ENCODE measurements around the gene C10orf90. TPM values are rescaled to one million over a fixed set of nuclear protein-coding genes. Genes with fewer than 3 reads are reported as not detected.

Gene C10orf90
- total and polyA plus RNA-seq, 2 experiments from 2014 or later = not detected

DNA sequence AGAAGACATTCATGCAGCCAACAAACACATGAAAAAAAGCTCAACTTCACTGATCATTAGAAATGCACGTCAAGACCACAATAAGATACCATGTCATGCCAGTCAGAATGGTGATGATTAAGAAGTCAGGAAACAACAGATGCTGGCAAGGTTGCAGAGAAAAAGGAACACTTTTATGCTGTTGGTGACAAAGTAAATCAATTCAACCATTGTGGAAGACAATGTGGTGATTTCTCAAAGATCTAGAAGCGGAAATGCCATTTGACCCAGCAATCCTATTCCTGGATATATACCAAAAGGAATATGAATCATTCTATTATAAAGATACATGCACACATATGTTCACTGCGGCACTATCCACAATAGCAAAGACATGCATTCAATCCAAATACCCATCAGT, 77.6 kb downstream of the C10orf90 start:
- no peak for DNase-seq (ENCODE audit: low read depth in 1 of 2, low spot score in 1 of 2)
- Histone ChIP-seq H3K36me3 (no peaks in the 10 kb centered on the region), H3K27ac (no peak overlapping the region), H3K9me3 (ENCODE audit: low read depth) (no peaks in the 10 kb centered on the region), H3K27me3 (no peaks in the 10 kb centered on the region), H3K4me3 (no peak overlapping the region), H3K4me1 (ENCODE audit: low read depth) (no peaks in the 10 kb centered on the region)
- no peak for TF ChIP-seq CTCF (IDR thresholded peaks at IDR 0.05; ENCODE audit: low read depth, low read length)

GRCh38 chr10:126588024-126588423, 82.5 kb downstream of the C10orf90 start:
- H3K27ac ChIP-seq = no peak overlapping the region
- no peak overlapping the region for H3K4me3 ChIP-seq
- H3K4me1 ChIP-seq (ENCODE audit: low read depth) = no peaks in the 10 kb centered on the region
- no peaks in the 10 kb centered on the region for H3K27me3 ChIP-seq
- H3K36me3 ChIP-seq = no peaks in the 10 kb centered on the region
- no peaks in the 10 kb centered on the region for H3K9me3 ChIP-seq (ENCODE audit: low read depth)
- no peak for TF ChIP-seq CTCF (IDR thresholded peaks at IDR 0.05; ENCODE audit: low read depth, low read length)
- no peak for DNase-seq (ENCODE audit: low read depth in 1 of 2, low spot score in 1 of 2)

GRCh38 chr10:126586878-126587277, 83.6 kb downstream of the C10orf90 start:
- no peak for DNase-seq (ENCODE audit: low read depth in 1 of 2, low spot score in 1 of 2)
- Histone ChIP-seq H3K27me3 (no peaks in the 10 kb centered on the region), H3K4me3 (no peak overlapping the region), H3K9me3 (ENCODE audit: low read depth) (no peaks in the 10 kb centered on the region), H3K4me1 (ENCODE audit: low read depth) (no peaks in the 10 kb centered on the region), H3K27ac (no peak overlapping the region), H3K36me3 (no peaks in the 10 kb centered on the region)
- no peak for TF ChIP-seq CTCF (IDR thresholded peaks at IDR 0.05; ENCODE audit: low read depth, low read length)

DNA sequence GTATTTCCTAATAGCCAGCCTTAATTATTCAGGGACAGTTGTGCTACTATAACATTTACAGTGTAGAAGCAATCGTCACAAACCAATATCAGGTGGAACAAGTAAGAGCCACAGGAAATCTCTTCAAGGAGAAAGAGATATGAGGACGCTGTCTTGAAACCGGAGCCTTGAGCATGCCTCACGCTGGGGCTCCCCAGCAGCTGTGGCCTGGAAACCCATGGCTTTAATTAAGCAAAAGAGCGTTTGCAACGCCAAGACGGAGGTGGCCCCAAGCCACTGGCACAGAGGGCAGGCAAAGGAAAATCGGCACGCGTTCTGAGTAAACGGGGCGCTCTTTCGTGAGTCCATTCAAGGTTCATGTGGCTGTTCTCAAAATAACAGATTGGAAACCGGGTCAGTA, 84.4 kb downstream of the C10orf90 start:
- Histone ChIP-seq H3K4me1 (ENCODE audit: low read depth) (no peaks in the 10 kb centered on the region), H3K36me3 (no peaks in the 10 kb centered on the region), H3K27ac (no peak overlapping the region), H3K4me3 (no peak overlapping the region), H3K9me3 (ENCODE audit: low read depth) (no peaks in the 10 kb centered on the region), H3K27me3 (no peaks in the 10 kb centered on the region)
- DNase-seq (ENCODE audit: low read depth in 1 of 2, low spot score in 1 of 2) = no peak
- TF ChIP-seq CTCF (IDR thresholded peaks at IDR 0.05; ENCODE audit: low read depth, low read length) = no peak

DNA sequence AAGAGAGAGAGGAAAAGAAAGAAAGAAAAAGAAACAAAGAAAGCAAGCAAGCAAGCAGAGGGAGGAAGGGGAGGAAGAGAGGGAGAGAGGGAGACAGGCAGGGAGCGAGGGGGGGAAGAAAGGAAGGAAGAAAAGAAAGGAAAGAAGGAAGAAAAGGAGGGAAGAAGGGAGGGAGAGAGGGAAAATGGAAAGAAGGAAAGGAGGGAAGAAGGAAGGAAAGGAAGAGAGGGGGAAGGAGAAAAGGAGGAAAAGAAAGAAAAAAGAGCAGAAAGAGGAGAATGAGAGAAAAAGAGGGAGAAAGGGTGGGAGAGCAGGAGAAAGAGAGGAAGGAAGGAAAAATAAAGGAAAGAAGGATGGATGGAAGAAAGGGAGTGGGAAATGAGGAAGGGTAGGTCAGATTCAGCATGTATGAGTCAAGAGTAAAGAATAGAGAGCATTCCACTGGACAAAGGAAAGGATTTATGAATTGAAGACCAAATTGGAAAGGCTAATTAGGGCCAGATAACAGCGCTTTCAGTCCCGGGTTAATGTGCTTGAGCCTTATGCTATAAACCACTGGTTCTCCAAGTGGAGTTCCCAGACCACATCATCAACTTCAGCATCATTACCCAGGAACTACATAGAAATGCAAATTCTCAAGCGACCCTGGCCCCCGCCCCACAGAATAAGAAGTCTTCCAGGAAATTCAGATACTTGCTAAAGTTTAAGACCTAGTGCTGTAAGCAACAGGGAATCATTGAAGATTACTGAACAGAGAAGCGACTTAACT, 85.1 kb downstream of the C10orf90 start:
- Histone ChIP-seq H3K9me3 (ENCODE audit: low read depth) (no peaks in the 10 kb centered on the region), H3K27ac (no peak overlapping the region), H3K4me3 (no peak overlapping the region), H3K36me3 (no peaks in the 10 kb centered on the region), H3K27me3 (no peaks in the 10 kb centered on the region), H3K4me1 (ENCODE audit: low read depth) (no peaks in the 10 kb centered on the region)
- no peak for TF ChIP-seq CTCF (IDR thresholded peaks at IDR 0.05; ENCODE audit: low read depth, low read length)
- DNase-seq (ENCODE audit: low read depth in 1 of 2, low spot score in 1 of 2) = no peak

All from cardiac muscle cell (in vitro differentiated cells and primary cell).